ENCODE measurements around the gene MUL1.

- TF ChIP-seq CTCF (IDR thresholded peaks at IDR 0.05): no peak
- TF ChIP-seq POLR2A (IDR thresholded peaks at IDR 0.05): no peak
These were observed 26.1 kb downstream of the MUL1 start for GRCh38 chr1:20481643-20482498.

All from uterus (tissue), 2 donors.